IMR-90 (cell line): ENCODE results near the gene BMP7. TPM values are rescaled to one million over a fixed set of nuclear protein-coding genes. Genes with fewer than 3 reads are reported as not detected.

Experiments
- ATAC-seq: fragments of 200-7000 bp; cut with Tn5 transposase; 2 replicates; pipeline ENCODE4 v1.9.1; 2020; ENCODE audit warnings: low read depth, mild to moderate bottlenecking, moderate library complexity
- BruUV-seq: library from RNA; stranded (reverse); fragments of 400-500 nt; replicated peaks from 2 replicates; lab custom pipeline; 2021; lab: Mats Ljungman, UMichigan
- CTCF ChIA-PET: fragments of 300-600 bp; formaldehyde crosslinking; extraction: SDS; loops from one replicate; lab custom pipeline; 2021; ENCODE audit warnings: antibody characterized with exemption; lab: Yijun Ruan, JAX
- POLR2A ChIA-PET: fragments of 300-600 bp; sonication (Branson Sonifier 250); formaldehyde crosslinking; loops from one replicate; lab custom pipeline; 2022; ENCODE audit warnings: antibody characterized with exemption; ENCODE audit not compliant: unreplicated experiment; lab: Charles Lee
- DNase-seq: peaks from one replicate; pipeline ENCODE4 v3.0.0; 2013
- H2AFZ ChIP-seq: replicated peaks from 2 replicates; pipeline ENCODE3; 2013; ENCODE audit warnings: low read length, mild to moderate bottlenecking; ENCODE audit not compliant: poor library complexity
- H2AK5ac ChIP-seq: 2 replicates; pipeline ENCODE4 v1.6.1; 2013; ENCODE audit warnings: low read depth, low read length, inconsistent platforms
- H2AK9ac ChIP-seq: replicated peaks from 2 replicates; pipeline ENCODE3; 2013; ENCODE audit warnings: mild to moderate bottlenecking, low read depth, low read length, moderate library complexity; ENCODE audit not compliant: poor library complexity
- H2BK120ac ChIP-seq: 2 replicates; pipeline ENCODE4 v1.6.1; 2013; ENCODE audit warnings: low read depth, low read length, inconsistent platforms
- H2BK15ac ChIP-seq: 3 replicates; pipeline ENCODE4 v1.6.1; 2013; ENCODE audit warnings: low read depth, low read length, inconsistent platforms
- H2BK20ac ChIP-seq: 2 replicates; pipeline ENCODE4 v1.6.1; 2013; ENCODE audit warnings: low read depth, mild to moderate bottlenecking, inconsistent platforms, low read length, moderate library complexity
- H2BK5ac ChIP-seq: 2 replicates; pipeline ENCODE4 v1.6.1; 2013; ENCODE audit warnings: mild to moderate bottlenecking, low read depth, low read length, inconsistent platforms; ENCODE audit not compliant: poor library complexity, severe bottlenecking
- H3K14ac ChIP-seq: replicated peaks from 2 replicates; pipeline ENCODE4 v1.6.1; 2013; ENCODE audit warnings: low read depth, low read length, inconsistent platforms
- H3K18ac ChIP-seq: 2 replicates; pipeline ENCODE4 v1.6.1; 2013; ENCODE audit warnings: low read depth, low read length, control low read depth
- H3K23ac ChIP-seq: 2 replicates; pipeline ENCODE4 v1.6.1; 2013; ENCODE audit warnings: low read depth, low read length, inconsistent platforms
- H3K27ac ChIP-seq: 2 replicates; pipeline ENCODE4 v1.5.1; 2013; ENCODE audit warnings: mild to moderate bottlenecking, control low read depth, low read length; ENCODE audit not compliant: insufficient read depth
- H3K27me3 ChIP-seq: 2 replicates; pipeline ENCODE4 v1.6.1; 2013; ENCODE audit warnings: low read length; ENCODE audit not compliant: control insufficient read depth, insufficient read depth
- H3K36me3 ChIP-seq: 2 replicates; pipeline ENCODE4 v1.6.1; 2013; ENCODE audit warnings: low read length, mixed read lengths; ENCODE audit not compliant: control insufficient read depth, insufficient read depth
- H3K4ac ChIP-seq: 2 replicates; pipeline ENCODE4 v1.6.1; 2013; ENCODE audit warnings: low read depth, low read length, inconsistent platforms
- H3K4me1 ChIP-seq: 2 replicates; pipeline ENCODE4 v1.6.1; 2013; ENCODE audit warnings: low read length, mixed read lengths; ENCODE audit not compliant: control insufficient read depth, insufficient read depth
- H3K4me2 ChIP-seq: 2 replicates; pipeline ENCODE4 v1.6.1; 2013; ENCODE audit warnings: low read depth, mild to moderate bottlenecking, control low read depth, low read length, moderate library complexity
- H3K4me3 ChIP-seq: 2 replicates; pipeline ENCODE4 v1.5.1; 2013; ENCODE audit warnings: low read depth, mild to moderate bottlenecking, control low read depth, low read length, moderate library complexity; ENCODE audit not compliant: insufficient read depth
- H3K56ac ChIP-seq: 2 replicates; pipeline ENCODE4 v1.6.1; 2013; ENCODE audit warnings: low read length, inconsistent platforms; ENCODE audit not compliant: insufficient read depth; ENCODE audit errors: extremely low read depth
- H3K79me1 ChIP-seq, 2 experiments: 2 replicates each; pipeline ENCODE4 v1.6.1; 2013; ENCODE audit warnings: low read length in 2 of 2, inconsistent platforms in 1 of 2, low read depth in 1 of 2
- H3K9ac ChIP-seq: 2 replicates; pipeline ENCODE4 v1.6.1; 2013; ENCODE audit warnings: low read depth, low read length, control low read depth
- H3K9me1 ChIP-seq: 2 replicates; pipeline ENCODE4 v1.6.1; 2013; ENCODE audit warnings: low read length, inconsistent platforms; ENCODE audit not compliant: insufficient read depth
- H3K9me3 ChIP-seq: 2 replicates; pipeline ENCODE4 v1.6.1; 2013; ENCODE audit warnings: low read length; ENCODE audit not compliant: control insufficient read depth, insufficient read depth
- H4K20me1 ChIP-seq: 2 replicates; pipeline ENCODE4 v1.6.1; 2013; ENCODE audit warnings: low read length, inconsistent platforms; ENCODE audit not compliant: insufficient read depth
- H4K5ac ChIP-seq: 2 replicates; pipeline ENCODE4 v1.6.1; 2013; ENCODE audit warnings: mild to moderate bottlenecking, low read depth, low read length, control low read depth
- H4K8ac ChIP-seq, 2 experiments: 2 replicates each; pipeline ENCODE4 v1.6.1; 2013; ENCODE audit warnings: low read depth in 2 of 2, low read length in 2 of 2, control low read depth in 1 of 2, inconsistent platforms in 1 of 2
- H4K91ac ChIP-seq: 2 replicates; pipeline ENCODE4 v1.6.1; 2013; ENCODE audit warnings: low read depth, low read length, inconsistent platforms; ENCODE audit not compliant: insufficient read depth
- FOS ChIP-seq: fragments of 150-350 bp; IDR thresholded peaks from 2 replicates; pipeline ENCODE4 v1.6.1; 2016; ENCODE audit warnings: low read depth, low read length
- MAFK ChIP-seq: IDR thresholded peaks from 2 replicates; pipeline ENCODE4 v1.6.1; 2012; ENCODE audit warnings: low read depth, low read length, improper control_type of control experiment
- MXI1 ChIP-seq: IDR thresholded peaks from 2 replicates; pipeline ENCODE4 v1.6.1; 2012; ENCODE audit warnings: low read depth, mild to moderate bottlenecking, low read length, moderate library complexity, borderline replicate concordance
- NFE2L2 ChIP-seq: fragments of 150-350 bp; IDR thresholded peaks from 2 replicates; pipeline ENCODE4 v1.6.1; 2016; ENCODE audit warnings: low read depth, mild to moderate bottlenecking, low read length
- POLR2A ChIP-seq: IDR thresholded peaks from 2 replicates; pipeline ENCODE4 v1.6.1; 2012; ENCODE audit warnings: mild to moderate bottlenecking, low read depth, low read length
- RAD21 ChIP-seq: IDR thresholded peaks from 2 replicates; pipeline ENCODE4 v1.6.1; 2012; ENCODE audit warnings: low read length, improper control_type of control experiment
- WGBS, 2 experiments: methylation state at CpG; one replicate each; pipeline versions ENCODE4 v1.1.5 to v1.1.7; 2013; ENCODE audit warnings: missing lambda C conversion rate in 2 of 2; ENCODE audit not compliant: insufficient read length in 1 of 2; ENCODE audit errors: extremely low coverage in 2 of 2; 5-methylcytosine and 5-hydroxymethylcytosine counted together
- dilution Hi-C: fragments of 300-500 bp; cut with HindIII; formaldehyde crosslinking; loops from one replicate; pipeline ENCODE4 v1.14.3; 2018; ENCODE audit warnings: low sequenced_read_pairs; ENCODE audit not compliant: unreplicated experiment
- in situ Hi-C: fragments of 300-500 bp; cut with MboI; formaldehyde crosslinking; loops from 3 replicates; pipeline ENCODE4 v1.14.3; 2019; ENCODE audit warnings: low sequenced_read_pairs, inconsistent platforms, mixed read lengths
- intact Hi-C: fragments of 100-400 bp; cut with micrococcal nuclease; formaldehyde crosslinking; loops from 2 replicates; pipeline ENCODE4 v1.10.0; 2022
- polyA plus RNA-seq, 3 experiments: library from polyadenylated mRNA; depleted of rRNA; stranded (reverse); fragments of >200 nt; gene quantifications; 2 replicates each; pipeline ENCODE4 v1.2.3, GENCODE V29; 2012; ENCODE audit warnings: low replicate concordance in 1 of 3
- total RNA-seq: library from RNA; depleted of rRNA; stranded (reverse); fragments of >200 nt; gene quantifications from 2 replicates; pipeline ENCODE4 v1.2.3, GENCODE V29; 2012
- TF ChIP-seq, protein P1 (sequence below): conservative IDR thresholded peaks from 2 replicates; pipeline ENCODE4 v1.5.1; 2012; ENCODE audit warnings: mild to moderate bottlenecking, low read depth, low read length, improper control_type of control experiment
- TF ChIP-seq, protein P2 (sequence below): fragments of 150-350 bp; IDR thresholded peaks from 2 replicates; pipeline ENCODE4 v1.6.1; 2016; ENCODE audit warnings: low read depth, mild to moderate bottlenecking, low read length, moderate library complexity, borderline replicate concordance

Gene BMP7
- total and polyA plus RNA-seq, 2 of the 4 experiments (the other 2 are of a cell fraction), result not detected

DNA sequence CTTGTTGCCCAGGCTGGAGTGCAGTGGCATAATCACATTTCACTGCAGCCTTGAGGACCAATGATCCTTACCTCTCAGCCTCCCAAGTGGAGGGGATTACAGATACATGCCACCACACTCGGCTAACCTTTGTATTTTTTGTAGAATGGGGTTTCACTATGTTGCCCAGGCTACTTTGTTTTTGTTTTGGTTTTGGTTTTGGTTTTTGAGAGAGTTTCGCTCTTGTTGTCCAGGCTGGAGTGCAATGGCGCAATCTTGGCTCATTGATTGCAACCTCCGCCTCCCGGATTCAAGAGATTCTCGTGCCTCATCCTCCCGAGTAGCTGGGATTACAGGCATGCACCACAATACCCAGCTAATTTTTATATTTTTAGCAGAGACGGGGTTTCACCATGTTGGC is 105.5 kb downstream of the BMP7 start:
- no peak overlapping the region for H4K91ac ChIP-seq
- in situ Hi-C loops (no loop called here), dilution Hi-C loops (no loop called here), intact Hi-C loops (no loop called here)
- H2AK9ac ChIP-seq, result no peak overlapping the region
- H3K18ac ChIP-seq, result no peak overlapping the region
- H4K20me1 ChIP-seq, result no peaks in the 10 kb centered on the region
- ATAC-seq, result no peak
- H3K4me3 ChIP-seq, result no peak overlapping the region
- H4K5ac ChIP-seq, result no peak overlapping the region
- no peak overlapping the region for H3K56ac ChIP-seq
- H3K9me1 ChIP-seq, result no peaks in the 10 kb centered on the region
- TF ChIP-seq POLR2A (no peak), FOS (no peak), MXI1 (no peak), MAFK (no peak), NFE2L2 (no peak), RAD21 (no peak)
- TF ChIP-seq, protein P1, sequence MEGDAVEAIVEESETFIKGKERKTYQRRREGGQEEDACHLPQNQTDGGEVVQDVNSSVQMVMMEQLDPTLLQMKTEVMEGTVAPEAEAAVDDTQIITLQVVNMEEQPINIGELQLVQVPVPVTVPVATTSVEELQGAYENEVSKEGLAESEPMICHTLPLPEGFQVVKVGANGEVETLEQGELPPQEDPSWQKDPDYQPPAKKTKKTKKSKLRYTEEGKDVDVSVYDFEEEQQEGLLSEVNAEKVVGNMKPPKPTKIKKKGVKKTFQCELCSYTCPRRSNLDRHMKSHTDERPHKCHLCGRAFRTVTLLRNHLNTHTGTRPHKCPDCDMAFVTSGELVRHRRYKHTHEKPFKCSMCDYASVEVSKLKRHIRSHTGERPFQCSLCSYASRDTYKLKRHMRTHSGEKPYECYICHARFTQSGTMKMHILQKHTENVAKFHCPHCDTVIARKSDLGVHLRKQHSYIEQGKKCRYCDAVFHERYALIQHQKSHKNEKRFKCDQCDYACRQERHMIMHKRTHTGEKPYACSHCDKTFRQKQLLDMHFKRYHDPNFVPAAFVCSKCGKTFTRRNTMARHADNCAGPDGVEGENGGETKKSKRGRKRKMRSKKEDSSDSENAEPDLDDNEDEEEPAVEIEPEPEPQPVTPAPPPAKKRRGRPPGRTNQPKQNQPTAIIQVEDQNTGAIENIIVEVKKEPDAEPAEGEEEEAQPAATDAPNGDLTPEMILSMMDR, result no peak
- TF ChIP-seq, protein P2, sequence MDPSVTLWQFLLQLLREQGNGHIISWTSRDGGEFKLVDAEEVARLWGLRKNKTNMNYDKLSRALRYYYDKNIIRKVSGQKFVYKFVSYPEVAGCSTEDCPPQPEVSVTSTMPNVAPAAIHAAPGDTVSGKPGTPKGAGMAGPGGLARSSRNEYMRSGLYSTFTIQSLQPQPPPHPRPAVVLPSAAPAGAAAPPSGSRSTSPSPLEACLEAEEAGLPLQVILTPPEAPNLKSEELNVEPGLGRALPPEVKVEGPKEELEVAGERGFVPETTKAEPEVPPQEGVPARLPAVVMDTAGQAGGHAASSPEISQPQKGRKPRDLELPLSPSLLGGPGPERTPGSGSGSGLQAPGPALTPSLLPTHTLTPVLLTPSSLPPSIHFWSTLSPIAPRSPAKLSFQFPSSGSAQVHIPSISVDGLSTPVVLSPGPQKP, result no peak
- ChIA-PET CTCF (no interaction called here), POLR2A (no interaction called here)
- no peaks in the 10 kb centered on the region for H3K4me1 ChIP-seq
- WGBS, 2 experiments, result 80% methylated on average over 6 of the region's 8 CpGs; no CpG with 5 or more reads in 1 of the 2 experiments
- DNase-seq, result no peak
- H3K27ac ChIP-seq, result no peak overlapping the region
- no peak overlapping the region for H2BK20ac ChIP-seq
- no peak overlapping the region for H2BK120ac ChIP-seq
- H3K4me2 ChIP-seq, result no peak overlapping the region
- no peak overlapping the region for H2AFZ ChIP-seq
- H2BK5ac ChIP-seq, result no peak overlapping the region
- no peak overlapping the region for H3K4ac ChIP-seq
- H2AK5ac ChIP-seq, result no peak overlapping the region
- BruUV-seq, result no TSS peak
- no peaks in the 10 kb centered on the region for H3K27me3 ChIP-seq
- no peak overlapping the region for H3K23ac ChIP-seq
- H2BK15ac ChIP-seq, result no peak overlapping the region
- H4K8ac ChIP-seq, result no peak overlapping the region
- no peak overlapping the region for H3K14ac ChIP-seq
- H3K36me3 ChIP-seq, result no peaks in the 10 kb centered on the region
- no peak overlapping the region for H3K9ac ChIP-seq
- peaks cover 32% of the 10 kb centered on the region for H3K9me3 ChIP-seq
- H3K79me1 ChIP-seq, result no peaks in the 10 kb centered on the region
